NOMO-1 treated with dmso at 0.1 percent for 144 hours (cell line): ENCODE data around the gene ACTR3.
A peak's percentile ranks its signal among the peaks of the same experiment; 100 is the strongest.
"Not testable (repeated sequence)": the region's sequence is repeated elsewhere in the genome, so short reads cannot be mapped to it uniquely, and the experiment has no call there.

Experiments used
- DNase-seq: peaks from one replicate; lab custom pipeline; 2025; ENCODE audit not compliant: unreplicated experiment; lab: John Stamatoyannopoulos, UW

The ACTR3 gene

GRCh38 chr2:113889471-113890252 is at the start of gene ACTR3:
TSS of gene ACTR3 (plus strand) at chr2:113890089. CDS start at chr2:113890280, 191 bp downstream.
- peak; percentile 97 for DNase-seq

- no peak for DNase-seq
These were observed 49.4 kb upstream of the ACTR3 start for GRCh38 chr2:113840518-113840917.

- DNase-seq, result no peak
These were observed 46.8 kb upstream of the ACTR3 start for GRCh38 chr2:113842919-113843736.

GRCh38 chr2:113843737-113844050 is 46.2 kb upstream of the ACTR3 start:
- DNase-seq, result not testable (repeated sequence)

- no peak for DNase-seq
These were observed 44.6 kb upstream of the ACTR3 start for GRCh38 chr2:113845261-113845660.

GRCh38 chr2:113845796-113846195 is 44.1 kb upstream of the ACTR3 start:
- not testable (repeated sequence) for DNase-seq

GRCh38 chr2:113846429-113846828 is 43.5 kb upstream of the ACTR3 start:
- no peak for DNase-seq

- DNase-seq, result no peak
These were observed 42.7 kb upstream of the ACTR3 start for GRCh38 chr2:113847144-113847543.

GRCh38 chr2:113848758-113849415 is 41.0 kb upstream of the ACTR3 start:
- no peak for DNase-seq

GRCh38 chr2:113850687-113851086 is 39.2 kb upstream of the ACTR3 start:
- DNase-seq, result no peak

GRCh38 chr2:113851640-113852039 is 38.2 kb upstream of the ACTR3 start:
- DNase-seq, result no peak

GRCh38 chr2:113854208-113854607 is 35.7 kb upstream of the ACTR3 start:
- no peak for DNase-seq

GRCh38 chr2:113854970-113855740 is 34.7 kb upstream of the ACTR3 start:
- DNase-seq, result peak; percentile 53

- no peak for DNase-seq
These were observed 32.4 kb upstream of the ACTR3 start for GRCh38 chr2:113857464-113857863.

- DNase-seq, result no peak
These were observed 31.1 kb upstream of the ACTR3 start for GRCh38 chr2:113858764-113859163.

GRCh38 chr2:113861740-113862139 is 28.1 kb upstream of the ACTR3 start:
- DNase-seq, result no peak

- peak; percentile 47 for DNase-seq
These were observed 26.7 kb upstream of the ACTR3 start for GRCh38 chr2:113863144-113863543.

GRCh38 chr2:113867571-113867970 is 22.3 kb upstream of the ACTR3 start:
- no peak for DNase-seq

GRCh38 chr2:113869253-113869652 is 20.6 kb upstream of the ACTR3 start:
- no peak for DNase-seq

- no peak for DNase-seq
These were observed 17.7 kb upstream of the ACTR3 start for GRCh38 chr2:113872201-113872600.

GRCh38 chr2:113873867-113874266 is 16.0 kb upstream of the ACTR3 start:
- DNase-seq, result no peak
